K562 (cell line): ENCODE data around the gene TYW1.
"Not testable (repeated sequence)": the region's sequence is repeated elsewhere in the genome, so short reads cannot be mapped to it uniquely, and the experiment has no call there.

Experiments
- BHLHE40 ChIP-seq: IDR thresholded peaks from 2 replicates; pipeline ENCODE4 v1.6.1; 2011; ENCODE audit warnings: low read length, improper control_type of control experiment
- BMI1 ChIP-seq: fragments of 150-350 bp; IDR thresholded peaks from 2 replicates; pipeline ENCODE4 v1.6.1; 2014; ENCODE audit warnings: low read length
- CHD4 ChIP-seq: fragments of 200-600 bp; sonication (generic); IDR thresholded peaks from 3 replicates; pipeline ENCODE4 v1.6.1; 2012; ENCODE audit warnings: low read depth, mild to moderate bottlenecking, mixed read lengths, low read length, inconsistent platforms; ENCODE audit not compliant: insufficient read depth, insufficient replicate concordance, poor library complexity, severe bottlenecking
- PATZ1 ChIP-seq: fragments of 250-450 bp; sonication (Bioruptor Pico); IDR thresholded peaks from 2 replicates; pipeline ENCODE4 v1.5.0; 2020; ENCODE audit warnings: mild to moderate bottlenecking, borderline replicate concordance
- RBFOX2 ChIP-seq: fragments of 200-400 bp; formaldehyde crosslinking; IDR thresholded peaks from 2 replicates; pipeline ENCODE4 v1.6.1; 2017; ENCODE audit warnings: low read depth, mild to moderate bottlenecking, low read length, moderate library complexity
- TF ChIP-seq, protein P1 (sequence below), 3 experiments: IDR thresholded peaks in 2 of 3; conservative IDR thresholded peaks in 1 of 3; 2 replicates each; pipeline ENCODE4 v1.5.1; 2011 to 2012; ENCODE audit warnings: low read length in 3 of 3, mild to moderate bottlenecking in 3 of 3, control low read depth in 2 of 3, improper control_type of control experiment in 1 of 3, inconsistent platforms in 1 of 3, low read depth in 1 of 3, mixed read lengths in 1 of 3, moderate library complexity in 1 of 3; ENCODE audit not compliant: insufficient read depth in 2 of 3

DNA sequence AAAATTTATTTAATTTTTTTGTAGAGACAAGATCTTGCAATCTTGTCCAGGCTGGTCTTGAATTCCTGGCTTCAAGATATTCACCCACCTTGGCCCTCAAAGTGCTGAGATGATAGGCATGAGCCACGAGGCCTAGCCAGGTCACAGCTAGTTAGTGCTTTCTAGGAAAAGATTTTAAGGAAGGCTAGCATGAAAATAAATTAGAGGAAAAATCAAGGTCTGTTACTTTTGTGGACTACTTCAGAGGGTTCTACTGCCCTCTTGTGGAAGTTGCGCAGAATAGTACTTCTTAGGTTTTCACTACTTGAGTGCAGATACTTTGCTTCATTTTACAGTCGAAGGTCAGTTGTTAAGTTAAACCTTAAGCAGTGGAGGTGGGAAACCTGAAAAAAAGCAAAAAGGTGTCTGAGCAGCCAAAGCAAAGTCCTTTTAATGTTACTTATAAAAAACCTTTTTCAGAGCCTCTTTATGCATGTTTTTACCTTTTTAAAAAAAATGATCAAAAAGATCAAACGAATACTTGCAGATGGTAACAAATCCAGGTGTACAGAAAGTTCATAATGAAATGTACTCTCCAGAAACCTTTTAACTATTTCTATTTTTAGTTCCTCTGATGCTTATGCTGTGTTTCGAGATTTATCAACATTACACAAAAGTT lies 4.1 kb downstream of the TYW1 start:
- TF ChIP-seq, protein P1, sequence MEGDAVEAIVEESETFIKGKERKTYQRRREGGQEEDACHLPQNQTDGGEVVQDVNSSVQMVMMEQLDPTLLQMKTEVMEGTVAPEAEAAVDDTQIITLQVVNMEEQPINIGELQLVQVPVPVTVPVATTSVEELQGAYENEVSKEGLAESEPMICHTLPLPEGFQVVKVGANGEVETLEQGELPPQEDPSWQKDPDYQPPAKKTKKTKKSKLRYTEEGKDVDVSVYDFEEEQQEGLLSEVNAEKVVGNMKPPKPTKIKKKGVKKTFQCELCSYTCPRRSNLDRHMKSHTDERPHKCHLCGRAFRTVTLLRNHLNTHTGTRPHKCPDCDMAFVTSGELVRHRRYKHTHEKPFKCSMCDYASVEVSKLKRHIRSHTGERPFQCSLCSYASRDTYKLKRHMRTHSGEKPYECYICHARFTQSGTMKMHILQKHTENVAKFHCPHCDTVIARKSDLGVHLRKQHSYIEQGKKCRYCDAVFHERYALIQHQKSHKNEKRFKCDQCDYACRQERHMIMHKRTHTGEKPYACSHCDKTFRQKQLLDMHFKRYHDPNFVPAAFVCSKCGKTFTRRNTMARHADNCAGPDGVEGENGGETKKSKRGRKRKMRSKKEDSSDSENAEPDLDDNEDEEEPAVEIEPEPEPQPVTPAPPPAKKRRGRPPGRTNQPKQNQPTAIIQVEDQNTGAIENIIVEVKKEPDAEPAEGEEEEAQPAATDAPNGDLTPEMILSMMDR (IDR thresholded peaks at IDR 0.05 in 2 of 3, conservative IDR thresholded peaks at IDR 0.05 in 1 of 3; ENCODE audit: insufficient read depth in 2 of 3, low read depth in 1 of 3, low read length in 3 of 3) = peak in 1 of 3 experiments; percentile 12; a peak in 1 of 6 replicates
- not testable (repeated sequence) for TF ChIP-seq CHD4; BMI1; PATZ1 (CRISPR knock-in tag); BHLHE40; RBFOX2
